Ureter (tissue), 1 donor: Measurements from ENCODE around the gene POLR2J2. TPM values are rescaled to one million over a fixed set of nuclear protein-coding genes. Genes with fewer than 3 reads are reported as not detected.
"Not testable (repeated sequence)": the region's sequence is repeated elsewhere in the genome, so short reads cannot be mapped to it uniquely, and the experiment has no call there.

ENCODE experiments used
- DNase-seq: peaks from one replicate; pipeline ENCODE4 v3.0.0-alpha.2; 2020; ENCODE audit warnings: low spot score
- total RNA-seq: library from RNA; stranded (reverse); gene quantifications from one replicate; pipeline ENCODE4 v1.2.4, GENCODE V29; 2023
- donor health status: DM: yes; HTN: yes; CAD: no.

POLR2J2 gene
- 17.3 TPM for total RNA-seq

DNA sequence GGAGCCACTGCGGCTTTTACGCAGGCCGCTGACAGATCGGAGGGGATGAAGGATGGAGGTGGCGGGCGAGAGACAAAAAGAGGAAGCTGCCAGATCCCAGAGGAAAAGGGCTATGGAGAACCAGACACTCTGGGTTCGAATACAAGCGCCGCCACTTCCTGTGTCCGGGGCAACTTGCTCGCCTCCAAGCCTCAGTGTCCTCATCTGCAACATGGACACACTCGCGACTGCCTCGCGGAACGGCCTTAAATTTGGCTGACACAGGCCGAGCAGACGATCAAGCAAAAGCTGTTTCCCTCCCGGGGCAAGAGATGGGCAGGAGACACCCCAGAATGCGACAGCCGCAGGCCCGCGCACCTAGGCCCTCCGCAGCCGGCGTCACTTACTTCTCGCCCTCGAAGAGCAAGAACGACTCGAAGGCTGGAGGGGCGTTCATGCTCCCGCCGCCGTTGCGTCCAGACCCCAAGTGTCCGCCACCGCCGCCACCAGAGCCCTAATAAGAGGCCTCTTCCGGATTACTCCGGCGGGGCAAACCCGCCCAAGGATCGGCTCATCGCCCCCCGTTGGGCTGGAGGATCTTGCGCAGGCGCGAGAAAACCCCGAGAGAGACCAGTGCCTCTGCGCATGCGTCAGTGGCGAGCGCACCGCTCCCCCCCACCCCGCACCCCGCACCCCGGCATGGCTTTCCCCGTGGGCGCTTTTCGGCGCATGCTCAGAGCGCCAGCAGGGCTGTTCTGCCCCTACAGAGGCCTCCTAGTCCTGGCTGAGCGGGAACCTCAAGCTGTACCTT is at the start of gene POLR2J2:
TSS of gene POLR2J2 (minus strand) at position 498 of the 790 bp plus-strand sequence. CDS start at position 436, 62 bp downstream.
- peak; percentile 79 for DNase-seq

DNA sequence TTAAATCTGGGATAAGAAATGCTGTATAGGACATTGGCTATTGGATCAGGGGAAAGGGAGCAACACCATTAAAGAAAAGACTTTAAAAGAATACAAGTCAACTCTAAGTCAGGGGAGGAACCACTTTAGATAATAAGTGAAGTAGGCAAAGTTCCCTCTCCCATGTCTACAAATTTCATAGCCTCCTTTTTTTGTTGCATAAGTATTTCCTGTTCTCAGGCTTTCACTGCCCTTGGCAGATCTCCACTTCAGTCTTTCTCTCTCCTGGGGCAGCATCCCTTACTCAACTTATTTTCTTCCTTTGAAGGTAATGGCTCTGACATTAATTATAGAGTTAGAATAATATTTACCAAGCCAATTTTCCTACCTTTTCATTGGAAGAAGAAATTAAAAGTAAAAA is 47.0 kb upstream of the POLR2J2 start:
- not testable (repeated sequence) for DNase-seq

DNA sequence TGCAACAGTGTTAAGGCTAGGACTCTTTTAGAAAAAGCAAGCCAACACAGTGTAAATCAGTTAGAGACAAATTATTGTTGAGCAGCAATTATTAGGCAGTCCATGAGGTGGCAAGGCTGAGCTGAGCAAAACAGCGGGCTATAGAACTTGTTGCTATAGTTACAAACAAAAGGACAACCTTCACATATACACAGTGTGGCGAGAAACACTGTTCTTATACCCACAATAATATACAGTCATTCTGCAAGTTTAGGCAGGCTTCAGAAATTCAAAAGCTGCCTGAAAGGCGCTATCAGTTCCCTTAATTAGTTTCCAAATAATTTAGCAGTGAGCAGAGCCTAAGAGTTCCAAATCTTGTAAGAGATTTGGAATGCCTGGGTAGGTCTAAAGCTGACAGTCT is 44.3 kb upstream of the POLR2J2 start:
- not testable (repeated sequence) for DNase-seq

DNA sequence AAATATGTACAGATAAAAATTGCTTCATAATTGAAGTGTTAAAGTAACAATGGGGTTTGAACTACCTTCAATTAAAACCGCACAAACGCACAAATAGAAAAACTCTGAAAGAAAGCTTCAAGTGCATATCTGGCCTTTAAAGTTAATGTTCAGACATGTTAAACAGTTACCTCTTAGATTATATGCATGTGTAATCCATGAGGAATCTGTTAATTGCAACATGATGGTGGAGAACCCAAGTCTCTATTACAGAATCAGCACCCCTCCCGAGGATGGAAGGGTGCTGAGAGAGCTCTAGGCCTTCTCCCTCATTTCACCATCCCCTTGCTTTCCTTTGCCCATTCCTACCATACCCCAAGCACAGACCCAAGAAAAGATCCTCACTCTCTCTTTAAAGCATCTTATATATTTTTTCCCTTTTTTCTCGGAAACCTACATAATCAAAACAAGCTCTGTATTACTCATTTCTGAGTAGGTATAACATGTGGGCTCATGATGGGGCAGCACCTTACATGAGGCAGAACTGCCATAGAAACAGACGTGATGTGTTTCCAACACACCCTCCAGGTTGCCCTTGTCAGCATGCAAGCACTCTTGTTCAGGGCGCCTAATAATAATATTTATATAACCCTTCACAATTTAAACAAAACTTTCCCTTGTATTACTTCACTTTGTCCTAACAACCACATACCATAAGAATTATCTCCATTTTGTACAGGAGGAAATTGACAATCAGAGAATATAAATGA is 43.5 kb upstream of the POLR2J2 start:
- not testable (repeated sequence) for DNase-seq

DNA sequence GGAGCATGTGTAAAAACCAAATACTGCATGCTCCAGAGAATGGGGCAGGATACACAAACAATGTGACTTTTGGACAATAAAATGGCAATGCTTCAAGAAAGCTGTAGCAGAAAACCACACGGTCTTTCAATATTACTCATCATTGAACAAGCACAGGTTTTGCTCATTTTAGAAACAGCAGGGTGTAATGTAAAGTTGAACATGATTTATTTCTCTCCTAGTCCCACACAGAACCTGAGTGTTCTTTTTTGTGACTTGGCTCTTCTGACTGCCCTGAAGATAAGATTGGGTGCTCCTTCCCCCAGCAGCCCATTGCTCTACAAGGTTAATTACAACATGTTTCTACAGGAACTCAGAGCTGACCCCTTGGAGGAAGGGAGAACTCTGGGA is 42.2 kb upstream of the POLR2J2 start:
- DNase-seq: not testable (repeated sequence)

DNA sequence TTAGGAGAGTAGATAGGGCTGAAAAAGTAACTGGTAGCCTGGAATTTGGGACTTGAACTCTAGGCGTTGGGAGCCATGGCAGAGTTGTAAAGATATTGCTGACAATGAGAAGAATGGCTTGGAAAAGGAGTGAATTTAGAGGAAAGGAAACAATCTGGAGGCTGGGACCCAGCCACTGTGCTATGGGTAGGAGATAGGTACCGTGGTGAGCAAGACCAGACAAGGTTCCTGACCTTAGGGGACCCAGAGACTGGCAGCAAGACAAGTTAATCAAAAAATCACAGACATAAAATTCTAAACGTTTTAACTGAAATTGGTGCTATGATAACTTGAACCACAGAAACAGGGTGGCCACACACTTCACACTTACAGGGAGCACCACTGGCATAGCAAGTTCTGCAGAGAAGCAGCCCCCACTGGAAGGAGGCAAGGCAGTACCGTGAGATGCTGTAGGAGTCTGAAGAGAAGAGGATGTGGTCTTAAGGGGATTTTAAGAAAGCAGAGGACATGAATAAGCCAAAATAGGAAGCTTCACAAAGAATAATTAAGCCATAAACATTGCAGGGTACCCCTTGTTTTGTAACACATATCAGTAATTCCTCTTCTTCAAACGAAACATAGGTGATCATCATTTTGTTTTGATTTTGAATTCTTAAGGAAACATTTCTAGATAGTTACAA is 41.7 kb upstream of the POLR2J2 start:
- DNase-seq: not testable (repeated sequence)

DNA sequence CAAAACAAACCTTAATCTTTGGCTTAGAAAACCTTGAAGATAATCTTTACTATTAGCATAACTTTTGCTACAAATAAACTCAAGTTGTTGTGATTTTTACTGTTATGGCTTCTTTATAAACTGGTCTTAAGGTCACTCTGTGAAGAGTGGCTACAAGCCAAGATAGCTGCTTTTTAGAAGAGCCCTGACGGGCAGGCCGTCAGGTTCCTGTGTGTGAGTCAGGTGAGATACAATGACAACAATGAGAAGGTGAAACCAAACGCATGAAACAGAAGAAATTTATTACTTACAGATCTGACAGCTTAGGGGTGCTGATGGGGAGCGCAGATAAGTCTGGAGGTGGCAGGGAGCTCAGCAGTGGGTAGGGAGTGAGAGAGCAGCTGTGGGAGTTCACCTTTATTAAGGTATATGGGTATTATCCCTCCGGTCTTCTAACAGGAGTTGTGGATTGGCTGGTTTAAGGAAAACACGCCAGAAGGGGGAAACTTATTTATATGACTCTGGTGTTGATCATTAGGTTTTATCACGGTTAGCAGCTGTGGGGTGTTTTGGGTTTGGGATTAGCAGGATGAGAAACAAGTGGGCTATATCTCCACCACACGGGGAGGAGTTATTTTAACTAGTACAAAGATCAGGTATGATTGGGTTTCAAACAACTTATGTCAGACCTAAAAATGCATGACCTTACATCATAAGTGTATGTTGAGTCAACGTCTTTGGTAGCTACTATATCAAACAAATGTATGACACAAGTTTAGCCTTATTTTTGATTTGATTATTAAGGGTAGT is 27.7 kb upstream of the POLR2J2 start:
- not testable (repeated sequence) for DNase-seq

DNA sequence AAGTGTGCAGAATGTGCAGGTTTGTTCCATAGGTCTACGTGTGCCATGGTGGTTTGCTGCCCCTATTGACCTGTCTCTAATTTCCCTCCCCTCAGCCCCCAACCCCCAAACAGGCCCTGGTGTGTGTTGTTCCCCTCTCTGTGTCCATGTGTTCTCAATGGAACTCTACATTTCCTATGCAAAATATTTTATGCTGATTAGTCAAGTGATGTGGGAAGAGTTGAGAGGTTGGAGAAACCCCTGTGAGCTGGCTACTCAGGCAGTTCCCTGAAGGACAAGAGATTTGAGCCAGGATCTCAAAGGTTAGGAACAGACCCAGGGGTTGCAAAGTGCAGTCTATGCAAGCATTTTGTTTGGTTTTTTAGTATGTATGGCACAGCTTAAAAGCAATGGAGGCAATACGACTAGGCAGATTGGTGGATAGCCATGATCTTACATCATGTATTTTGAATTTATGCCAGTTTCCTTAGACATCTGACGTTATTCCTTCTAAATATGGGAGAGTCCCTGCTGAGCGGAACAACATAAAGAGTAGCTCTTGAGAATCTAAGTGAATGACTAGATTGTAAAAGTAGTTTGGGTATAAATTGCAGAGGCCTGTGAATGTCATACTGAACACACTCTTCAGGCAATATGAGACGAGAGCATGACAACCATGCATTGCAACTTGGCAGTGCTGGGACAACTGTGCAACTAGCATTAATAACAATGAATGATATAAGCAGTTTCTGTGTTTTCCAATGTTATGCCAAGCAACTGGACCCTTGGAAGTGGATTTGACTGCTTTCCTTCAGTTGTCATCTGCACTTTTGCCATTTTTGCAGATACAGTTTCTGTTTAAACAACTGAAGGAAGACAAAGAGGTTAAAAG is 26.4 kb upstream of the POLR2J2 start:
- DNase-seq: not testable (repeated sequence)

DNA sequence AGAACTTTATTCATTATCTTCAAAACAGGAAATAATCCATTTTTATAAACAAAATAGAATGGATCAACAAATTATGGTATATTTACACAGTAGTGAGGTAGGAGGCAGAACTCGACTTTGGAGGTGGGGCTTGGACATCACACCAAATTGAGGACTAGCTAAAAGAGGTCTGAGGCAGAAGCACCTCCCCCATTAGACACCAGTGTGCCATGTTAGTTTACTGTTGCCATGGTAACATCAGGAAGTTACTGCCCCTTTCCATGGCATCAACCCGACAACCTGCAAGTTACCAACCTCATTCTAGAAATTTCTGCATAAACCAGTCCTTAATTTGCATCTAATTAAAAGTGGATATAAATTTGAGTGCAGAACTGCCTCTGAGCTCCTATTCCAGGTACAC is 24.5 kb upstream of the POLR2J2 start:
- not testable (repeated sequence) for DNase-seq

DNA sequence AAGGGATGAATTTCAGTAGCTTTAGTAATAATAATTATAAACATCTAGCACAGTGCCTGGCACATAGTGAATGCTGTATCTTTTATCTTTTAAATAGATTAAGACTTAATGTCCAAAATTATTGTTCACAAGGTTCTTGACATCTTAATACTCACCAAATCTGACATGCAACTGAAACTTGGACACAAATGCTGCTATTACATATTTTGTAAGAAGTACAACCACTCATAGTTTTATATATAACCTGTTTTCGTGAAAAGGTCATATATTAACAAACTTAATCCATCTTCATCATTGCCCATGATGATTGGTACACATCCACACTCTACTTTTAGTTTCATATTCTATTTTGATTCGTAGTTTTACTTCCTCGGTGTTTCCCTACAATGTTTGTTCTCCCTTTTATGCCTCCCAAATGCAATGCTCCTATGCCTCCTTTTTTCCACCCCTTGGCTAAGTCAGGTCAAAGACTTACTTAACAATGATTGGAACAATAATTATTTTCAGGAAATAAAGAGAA is 23.6 kb upstream of the POLR2J2 start:
- not testable (repeated sequence) for DNase-seq

DNA sequence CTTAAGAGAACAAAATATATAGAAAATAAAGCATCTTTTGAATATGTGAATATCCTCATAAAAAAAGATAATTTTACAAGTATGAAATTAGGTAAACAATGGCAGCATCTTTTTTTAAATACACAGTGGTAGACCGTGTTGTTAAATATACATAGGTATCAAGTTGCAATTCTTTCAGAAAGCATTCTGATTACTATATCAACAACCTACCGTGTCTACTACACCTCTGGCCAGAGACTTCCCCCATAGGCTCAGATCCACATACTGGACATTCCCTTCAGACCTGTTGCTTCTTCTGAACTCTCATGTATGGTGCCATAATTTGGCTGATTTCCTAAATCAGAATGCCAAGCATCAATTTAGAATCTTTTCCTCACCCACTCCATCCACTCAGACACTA is 22.5 kb upstream of the POLR2J2 start:
- DNase-seq: not testable (repeated sequence)

DNA sequence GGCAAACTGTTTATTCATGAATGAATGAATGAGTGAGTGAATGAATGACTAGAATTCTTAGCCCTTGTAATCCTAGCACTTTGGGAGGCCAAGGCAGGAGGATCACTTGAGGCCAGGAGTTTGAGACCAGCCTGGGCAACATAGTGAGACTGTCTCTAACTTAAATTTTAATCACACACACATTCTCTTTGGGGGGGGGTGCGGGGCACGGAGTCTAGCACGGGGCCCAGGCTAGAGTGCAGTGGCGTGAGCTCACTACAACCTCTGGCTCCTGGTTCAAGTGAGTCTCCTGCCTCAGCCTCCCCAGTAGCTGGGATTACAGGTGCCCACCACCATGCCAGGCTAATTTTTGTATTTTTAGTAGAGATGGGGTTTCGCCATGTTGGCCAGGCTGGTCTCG is 19.1 kb upstream of the POLR2J2 start:
- not testable (repeated sequence) for DNase-seq

DNA sequence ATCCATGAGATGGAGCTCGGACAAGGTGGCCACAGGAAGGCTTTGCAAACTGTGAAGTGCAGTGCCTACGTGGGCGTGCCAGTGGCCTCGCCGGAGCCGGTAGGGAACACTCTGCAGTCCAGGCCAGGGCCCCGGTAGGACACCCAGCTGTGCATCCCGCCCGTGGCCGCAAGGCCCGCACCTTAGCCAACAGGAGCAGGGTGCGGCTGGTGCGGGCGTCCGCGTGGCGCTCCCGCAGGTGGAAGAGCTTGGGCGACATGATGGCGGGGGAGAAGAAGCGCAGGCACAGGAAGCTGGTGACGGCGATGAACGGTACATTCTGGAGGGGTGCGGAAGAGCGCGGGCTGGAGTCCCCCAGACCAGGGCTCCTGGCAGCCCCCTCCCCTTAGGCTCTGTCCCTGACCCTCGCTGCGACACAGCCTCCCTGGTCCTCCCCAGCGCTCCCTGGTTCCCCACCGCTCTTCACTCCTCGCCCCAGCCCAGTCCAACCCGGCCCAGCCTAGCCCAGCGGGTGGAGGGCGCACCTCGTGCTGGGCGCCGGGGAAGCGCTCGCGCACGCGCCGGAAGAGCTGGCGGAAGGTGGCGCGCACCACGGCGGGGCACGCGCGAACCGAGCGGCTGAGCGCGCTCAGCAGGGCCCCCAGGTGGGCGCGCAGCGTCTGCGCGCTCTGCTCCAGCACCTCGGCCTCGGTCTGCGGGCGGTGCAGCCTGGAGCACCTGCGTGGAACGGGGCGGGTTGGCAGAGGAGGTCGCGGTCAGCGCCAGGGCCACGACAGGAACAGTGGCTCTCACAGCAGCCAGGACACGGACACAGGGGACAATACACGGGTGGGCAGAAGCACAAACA is 18.2 kb upstream of the POLR2J2 start:
- DNase-seq: not testable (repeated sequence)

DNA sequence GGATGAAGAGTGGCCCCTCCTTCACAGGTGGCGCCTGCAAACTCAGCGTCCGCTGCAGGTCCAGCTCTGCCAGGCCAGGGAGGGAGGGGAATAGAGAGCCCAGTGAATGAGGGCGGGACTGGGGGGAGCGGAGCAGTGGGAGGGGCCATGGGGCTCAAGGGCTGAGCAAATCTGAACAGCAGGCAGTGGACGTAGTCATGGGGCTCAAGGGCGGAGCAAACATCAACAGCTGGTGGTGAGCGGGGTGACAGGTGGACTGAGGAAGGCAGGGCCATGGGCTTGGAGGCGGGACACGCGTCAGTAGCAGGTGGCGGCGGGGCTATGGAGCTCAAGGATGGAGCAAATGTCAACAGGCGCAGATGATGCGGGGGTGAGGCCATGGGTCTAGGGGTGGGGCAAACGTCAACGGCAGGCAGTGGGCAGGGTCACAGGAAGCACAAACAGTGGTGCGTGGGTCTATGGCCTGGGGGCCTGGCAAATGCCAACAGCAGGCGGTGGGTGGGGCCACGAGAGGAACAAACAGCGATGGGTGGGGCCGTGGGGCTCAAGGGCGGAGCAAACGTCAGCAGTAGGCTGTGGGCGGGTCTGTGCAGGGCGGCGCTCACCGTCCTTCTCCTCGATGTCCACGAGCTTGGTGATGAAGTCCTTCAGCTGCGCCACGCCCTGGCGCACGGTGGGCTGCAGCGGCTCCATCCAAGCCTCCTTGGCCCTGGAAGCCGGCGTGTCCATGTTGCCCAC is 17.0 kb upstream of the POLR2J2 start:
- DNase-seq: not testable (repeated sequence)

DNA sequence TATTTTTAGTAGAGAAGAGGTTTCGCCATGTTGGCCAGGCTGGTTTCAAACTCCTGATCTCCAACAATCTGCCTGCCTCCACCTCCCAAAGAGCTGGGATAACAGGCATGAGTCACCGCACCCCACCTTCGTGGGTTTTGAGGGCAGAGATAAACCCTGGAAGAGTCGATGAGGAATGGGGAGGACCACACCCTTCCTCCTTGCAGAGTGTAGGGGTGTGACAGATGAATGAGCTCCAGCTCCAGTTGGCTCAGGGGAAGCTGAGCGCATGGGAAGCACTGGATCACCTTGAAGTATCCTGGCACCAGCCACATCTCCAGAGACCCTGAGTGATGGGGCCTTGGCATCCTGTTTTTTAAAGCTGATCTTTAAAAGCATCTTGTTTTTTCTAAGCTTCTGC is 11.1 kb upstream of the POLR2J2 start:
- DNase-seq: not testable (repeated sequence)

DNA sequence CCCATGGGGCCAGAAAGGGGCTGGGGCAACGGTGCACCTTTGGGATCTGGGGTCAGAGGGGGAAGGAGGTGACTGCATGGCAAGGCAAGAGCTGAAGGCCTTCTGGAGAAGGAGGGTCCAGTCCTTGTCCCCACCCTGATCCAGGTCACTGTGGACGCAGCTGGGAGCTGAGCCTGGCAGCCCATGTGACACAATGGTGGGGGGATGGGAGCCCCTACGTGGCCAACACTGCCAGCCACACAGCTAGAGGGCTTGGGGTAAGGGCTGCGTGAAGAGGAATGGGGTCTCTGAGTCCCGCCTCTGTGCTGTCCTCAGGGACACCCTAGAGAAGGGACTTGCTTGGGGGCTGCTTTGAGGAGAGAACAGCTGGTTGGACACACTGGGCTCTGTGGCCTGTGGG is 9.3 kb upstream of the POLR2J2 start:
- DNase-seq: not testable (repeated sequence)

DNA sequence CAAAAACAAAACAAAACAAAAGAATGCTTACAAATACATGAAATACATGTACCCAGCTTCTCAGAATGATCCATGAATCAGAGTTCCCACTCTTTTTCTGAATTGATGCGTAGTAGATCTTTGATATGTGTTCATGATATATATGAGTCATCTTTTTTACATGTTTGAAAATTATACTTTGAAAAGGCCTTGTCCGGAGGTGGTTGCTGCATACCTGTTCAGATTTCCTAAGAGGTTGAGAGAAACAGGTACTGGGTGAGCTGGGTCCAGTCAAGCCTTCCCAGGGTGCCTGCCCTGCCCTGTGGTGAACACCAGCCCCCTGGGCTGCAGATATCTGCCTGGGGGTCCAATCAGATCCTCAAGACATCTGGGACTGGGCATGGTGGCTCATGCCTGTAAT is 4.1 kb upstream of the POLR2J2 start:
- not testable (repeated sequence) for DNase-seq

DNA sequence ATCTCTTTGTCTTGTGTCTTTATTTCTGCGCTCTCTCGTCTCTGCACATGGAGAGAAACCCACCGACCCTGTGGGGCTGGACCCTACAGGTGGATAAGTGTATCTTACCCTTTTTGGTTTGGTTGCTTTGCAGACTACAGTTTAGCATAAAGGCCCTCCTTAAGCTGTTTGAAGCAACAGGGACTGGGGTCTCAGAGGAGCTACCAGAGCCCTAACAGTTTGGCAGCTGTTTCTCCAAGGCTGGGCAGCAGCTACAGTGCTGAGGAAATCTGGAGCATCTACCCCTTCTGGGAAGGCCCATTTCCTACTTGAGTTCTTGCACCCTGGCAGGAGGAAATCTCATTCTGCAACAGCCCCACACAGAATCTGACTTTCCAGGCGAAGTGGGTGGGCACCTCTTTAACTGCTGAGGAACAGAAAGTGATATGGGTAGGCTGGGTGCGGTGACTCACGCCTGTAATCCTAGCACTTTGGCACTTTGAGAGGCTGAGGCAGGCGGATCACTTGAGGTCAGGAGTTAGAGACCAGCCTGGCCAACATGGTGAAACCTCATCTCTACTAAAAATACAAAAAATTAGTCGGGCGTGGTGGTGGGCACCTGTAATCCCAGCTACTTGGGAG is 2.1 kb upstream of the POLR2J2 start:
- DNase-seq: not testable (repeated sequence)
